K562 (cell line): ENCODE results near the gene TMEM87A. TPM values are rescaled to one million over a fixed set of nuclear protein-coding genes. Genes with fewer than 3 reads are reported as not detected.

ENCODE experiments used
- HNRNPH1 ChIP-seq: fragments of 200-400 bp; formaldehyde crosslinking; optimal IDR thresholded peaks from 2 replicates; pipeline ENCODE3; 2017; ENCODE audit warnings: low read depth, mild to moderate bottlenecking, low read length, moderate library complexity
- SRSF3 ChIP-seq: fragments of 200-400 bp; formaldehyde crosslinking; IDR thresholded peaks from 2 replicates; pipeline ENCODE4 v1.6.1; 2016; ENCODE audit warnings: mild to moderate bottlenecking, low read length, moderate library complexity; ENCODE audit not compliant: insufficient read depth
- TBP ChIP-seq: optimal IDR thresholded peaks from 2 replicates; pipeline ENCODE3; 2011; ENCODE audit warnings: low read depth, low read length, improper control_type of control experiment
- polyA plus RNA-seq, 8 experiments: library from polyadenylated mRNA; depleted of rRNA in 4 of 8; stranded (reverse) in 5 of 8; unstranded in 3 of 8; fragments of >200 nt; fragmentation: Nextera tagmentation in 2 of 8; fragmentation: Illumina TruSeq in 1 of 8; extraction: Ambion mirVana in 2 of 8; extraction: Trizol in 1 of 8; gene quantifications; 2 replicates each; pipeline versions ENCODE4 v1.2.1 to v1.2.3, GENCODE V29; 2011 to 2014; ENCODE audit warnings: inconsistent platforms in 1 of 8, missing spikeins in 1 of 8
- total RNA-seq, 7 experiments: library from RNA; depleted of rRNA in 6 of 7; stranded (reverse); fragments of >200 nt in 6 of 7; fragmentation: Illumina TruSeq in 2 of 7; extraction: Trizol in 2 of 7; gene quantifications; 2 replicates each; pipeline versions ENCODE4 v1.2.1 to v1.2.3, GENCODE V29; 2011 to 2021; ENCODE audit warnings: low replicate concordance in 1 of 7
- TF ChIP-seq, protein P1 (sequence below): fragments of 450-650 bp; IDR thresholded peaks from 2 replicates; pipeline ENCODE4 v1.6.1; 2016; ENCODE audit warnings: mild to moderate bottlenecking, moderate library complexity

Gene TMEM87A
- total and polyA plus RNA-seq, 9 of the 15 experiments (the other 6 are each of a cell fraction or from before 2014, with no cell fraction given): 16.6 to 43.3 (median 29.6) TPM

DNA sequence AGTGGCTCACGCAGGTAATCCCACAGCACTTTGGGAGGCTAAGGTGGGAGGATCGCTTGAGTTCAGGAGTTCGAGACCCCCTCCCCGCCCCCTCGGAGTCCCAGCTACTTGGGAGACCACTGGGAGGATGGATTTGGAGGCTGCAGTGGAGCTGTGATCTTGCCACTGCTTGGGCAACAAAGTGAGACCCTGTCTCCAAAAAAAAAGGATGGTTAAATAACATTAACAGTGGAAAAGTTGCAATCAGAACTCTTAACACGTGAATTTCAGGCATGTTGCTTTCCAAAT lies 1.4 kb upstream of the TMEM87A start (continued):
- TF ChIP-seq, protein P1, sequence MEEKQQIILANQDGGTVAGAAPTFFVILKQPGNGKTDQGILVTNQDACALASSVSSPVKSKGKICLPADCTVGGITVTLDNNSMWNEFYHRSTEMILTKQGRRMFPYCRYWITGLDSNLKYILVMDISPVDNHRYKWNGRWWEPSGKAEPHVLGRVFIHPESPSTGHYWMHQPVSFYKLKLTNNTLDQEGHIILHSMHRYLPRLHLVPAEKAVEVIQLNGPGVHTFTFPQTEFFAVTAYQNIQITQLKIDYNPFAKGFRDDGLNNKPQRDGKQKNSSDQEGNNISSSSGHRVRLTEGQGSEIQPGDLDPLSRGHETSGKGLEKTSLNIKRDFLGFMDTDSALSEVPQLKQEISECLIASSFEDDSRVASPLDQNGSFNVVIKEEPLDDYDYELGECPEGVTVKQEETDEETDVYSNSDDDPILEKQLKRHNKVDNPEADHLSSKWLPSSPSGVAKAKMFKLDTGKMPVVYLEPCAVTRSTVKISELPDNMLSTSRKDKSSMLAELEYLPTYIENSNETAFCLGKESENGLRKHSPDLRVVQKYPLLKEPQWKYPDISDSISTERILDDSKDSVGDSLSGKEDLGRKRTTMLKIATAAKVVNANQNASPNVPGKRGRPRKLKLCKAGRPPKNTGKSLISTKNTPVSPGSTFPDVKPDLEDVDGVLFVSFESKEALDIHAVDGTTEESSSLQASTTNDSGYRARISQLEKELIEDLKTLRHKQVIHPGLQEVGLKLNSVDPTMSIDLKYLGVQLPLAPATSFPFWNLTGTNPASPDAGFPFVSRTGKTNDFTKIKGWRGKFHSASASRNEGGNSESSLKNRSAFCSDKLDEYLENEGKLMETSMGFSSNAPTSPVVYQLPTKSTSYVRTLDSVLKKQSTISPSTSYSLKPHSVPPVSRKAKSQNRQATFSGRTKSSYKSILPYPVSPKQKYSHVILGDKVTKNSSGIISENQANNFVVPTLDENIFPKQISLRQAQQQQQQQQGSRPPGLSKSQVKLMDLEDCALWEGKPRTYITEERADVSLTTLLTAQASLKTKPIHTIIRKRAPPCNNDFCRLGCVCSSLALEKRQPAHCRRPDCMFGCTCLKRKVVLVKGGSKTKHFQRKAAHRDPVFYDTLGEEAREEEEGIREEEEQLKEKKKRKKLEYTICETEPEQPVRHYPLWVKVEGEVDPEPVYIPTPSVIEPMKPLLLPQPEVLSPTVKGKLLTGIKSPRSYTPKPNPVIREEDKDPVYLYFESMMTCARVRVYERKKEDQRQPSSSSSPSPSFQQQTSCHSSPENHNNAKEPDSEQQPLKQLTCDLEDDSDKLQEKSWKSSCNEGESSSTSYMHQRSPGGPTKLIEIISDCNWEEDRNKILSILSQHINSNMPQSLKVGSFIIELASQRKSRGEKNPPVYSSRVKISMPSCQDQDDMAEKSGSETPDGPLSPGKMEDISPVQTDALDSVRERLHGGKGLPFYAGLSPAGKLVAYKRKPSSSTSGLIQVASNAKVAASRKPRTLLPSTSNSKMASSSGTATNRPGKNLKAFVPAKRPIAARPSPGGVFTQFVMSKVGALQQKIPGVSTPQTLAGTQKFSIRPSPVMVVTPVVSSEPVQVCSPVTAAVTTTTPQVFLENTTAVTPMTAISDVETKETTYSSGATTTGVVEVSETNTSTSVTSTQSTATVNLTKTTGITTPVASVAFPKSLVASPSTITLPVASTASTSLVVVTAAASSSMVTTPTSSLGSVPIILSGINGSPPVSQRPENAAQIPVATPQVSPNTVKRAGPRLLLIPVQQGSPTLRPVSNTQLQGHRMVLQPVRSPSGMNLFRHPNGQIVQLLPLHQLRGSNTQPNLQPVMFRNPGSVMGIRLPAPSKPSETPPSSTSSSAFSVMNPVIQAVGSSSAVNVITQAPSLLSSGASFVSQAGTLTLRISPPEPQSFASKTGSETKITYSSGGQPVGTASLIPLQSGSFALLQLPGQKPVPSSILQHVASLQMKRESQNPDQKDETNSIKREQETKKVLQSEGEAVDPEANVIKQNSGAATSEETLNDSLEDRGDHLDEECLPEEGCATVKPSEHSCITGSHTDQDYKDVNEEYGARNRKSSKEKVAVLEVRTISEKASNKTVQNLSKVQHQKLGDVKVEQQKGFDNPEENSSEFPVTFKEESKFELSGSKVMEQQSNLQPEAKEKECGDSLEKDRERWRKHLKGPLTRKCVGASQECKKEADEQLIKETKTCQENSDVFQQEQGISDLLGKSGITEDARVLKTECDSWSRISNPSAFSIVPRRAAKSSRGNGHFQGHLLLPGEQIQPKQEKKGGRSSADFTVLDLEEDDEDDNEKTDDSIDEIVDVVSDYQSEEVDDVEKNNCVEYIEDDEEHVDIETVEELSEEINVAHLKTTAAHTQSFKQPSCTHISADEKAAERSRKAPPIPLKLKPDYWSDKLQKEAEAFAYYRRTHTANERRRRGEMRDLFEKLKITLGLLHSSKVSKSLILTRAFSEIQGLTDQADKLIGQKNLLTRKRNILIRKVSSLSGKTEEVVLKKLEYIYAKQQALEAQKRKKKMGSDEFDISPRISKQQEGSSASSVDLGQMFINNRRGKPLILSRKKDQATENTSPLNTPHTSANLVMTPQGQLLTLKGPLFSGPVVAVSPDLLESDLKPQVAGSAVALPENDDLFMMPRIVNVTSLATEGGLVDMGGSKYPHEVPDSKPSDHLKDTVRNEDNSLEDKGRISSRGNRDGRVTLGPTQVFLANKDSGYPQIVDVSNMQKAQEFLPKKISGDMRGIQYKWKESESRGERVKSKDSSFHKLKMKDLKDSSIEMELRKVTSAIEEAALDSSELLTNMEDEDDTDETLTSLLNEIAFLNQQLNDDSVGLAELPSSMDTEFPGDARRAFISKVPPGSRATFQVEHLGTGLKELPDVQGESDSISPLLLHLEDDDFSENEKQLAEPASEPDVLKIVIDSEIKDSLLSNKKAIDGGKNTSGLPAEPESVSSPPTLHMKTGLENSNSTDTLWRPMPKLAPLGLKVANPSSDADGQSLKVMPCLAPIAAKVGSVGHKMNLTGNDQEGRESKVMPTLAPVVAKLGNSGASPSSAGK: no peak
- TF ChIP-seq TBP: no peak
- TF ChIP-seq HNRNPH1: no peak
- no peak for TF ChIP-seq SRSF3
- TF ChIP-seq, all 486 proteins: peak for 4
